Activated CD8-positive, alpha-beta memory T cell treated with anti-CD3 and anti-CD28 coated beads for 24 hours (primary cell): Measurements from ENCODE around the gene FAM110A.
"Not testable (repeated sequence)": the region's sequence is repeated elsewhere in the genome, so short reads cannot be mapped to it uniquely, and the experiment has no call there.

Experiments
- DNase-seq: peaks from one replicate; pipeline ENCODE4 v3.0.0-alpha.2; 2020

The FAM110A gene

GRCh38 chr20:833450-834150 lies at the start of gene FAM110A:
FAM110A (plus strand) TSS chr20:833715; CDS start chr20:844805, 11,090 bp downstream.
- peak; percentile 96 for DNase-seq

DNA sequence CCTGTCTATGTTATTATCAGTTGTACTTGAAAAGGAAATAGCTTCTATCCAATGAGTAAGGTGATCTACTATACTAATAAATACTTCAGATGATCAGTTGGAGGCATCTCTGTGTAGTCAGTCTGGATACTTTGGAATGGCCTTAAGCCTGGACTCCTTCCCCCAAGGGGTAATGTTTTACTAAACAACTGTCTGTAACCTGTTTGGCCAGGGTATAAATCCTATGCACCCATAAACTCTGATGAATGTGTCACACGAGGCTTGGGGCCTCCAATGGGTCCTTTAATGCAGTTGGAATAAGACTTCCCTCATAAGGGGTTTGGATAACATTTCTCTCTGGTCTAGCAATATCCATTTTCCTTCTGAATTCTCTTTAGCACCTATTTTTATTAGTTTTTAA lies 45.7 kb upstream of the FAM110A start:
- no peak for DNase-seq

DNA sequence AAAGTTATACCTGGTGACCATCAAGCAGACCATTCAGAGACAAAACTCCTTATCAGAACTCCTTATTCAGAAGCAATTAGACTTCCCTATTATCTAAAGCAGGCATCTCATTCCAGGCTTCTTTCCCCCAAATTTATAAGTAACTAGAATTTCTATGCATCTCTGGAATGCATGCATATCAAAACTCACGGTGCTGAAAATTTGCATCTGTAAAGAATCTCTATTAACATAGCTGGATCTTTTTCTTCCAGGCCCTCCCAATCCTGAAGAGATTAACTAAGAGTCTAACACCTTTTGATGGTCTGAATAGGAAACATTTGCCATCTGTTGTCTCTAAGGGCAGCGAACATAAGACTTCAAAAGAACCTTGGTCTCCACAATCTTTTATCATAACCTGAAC lies 42.5 kb upstream of the FAM110A start:
- no peak for DNase-seq

DNA sequence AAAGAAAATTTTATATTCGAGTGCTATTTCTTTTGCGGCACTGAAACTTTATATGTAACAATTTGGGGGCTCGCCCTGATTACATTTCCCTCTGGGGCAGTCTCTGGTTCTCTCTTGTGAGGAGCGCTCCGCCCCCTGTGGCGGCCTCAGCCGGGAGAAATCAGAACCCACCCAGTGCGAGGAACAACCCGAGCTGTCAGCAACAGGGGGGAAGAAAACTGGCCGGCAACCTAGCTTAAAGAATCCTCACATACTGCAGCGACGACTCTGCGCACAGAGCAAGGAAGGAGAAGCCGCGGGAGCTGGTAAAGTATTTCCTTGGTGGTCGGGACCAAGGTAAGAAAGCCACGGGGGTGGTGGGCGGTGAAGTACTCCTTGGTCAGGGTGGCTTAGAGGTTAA lies 41.3 kb upstream of the FAM110A start:
- DNase-seq: no peak

DNA sequence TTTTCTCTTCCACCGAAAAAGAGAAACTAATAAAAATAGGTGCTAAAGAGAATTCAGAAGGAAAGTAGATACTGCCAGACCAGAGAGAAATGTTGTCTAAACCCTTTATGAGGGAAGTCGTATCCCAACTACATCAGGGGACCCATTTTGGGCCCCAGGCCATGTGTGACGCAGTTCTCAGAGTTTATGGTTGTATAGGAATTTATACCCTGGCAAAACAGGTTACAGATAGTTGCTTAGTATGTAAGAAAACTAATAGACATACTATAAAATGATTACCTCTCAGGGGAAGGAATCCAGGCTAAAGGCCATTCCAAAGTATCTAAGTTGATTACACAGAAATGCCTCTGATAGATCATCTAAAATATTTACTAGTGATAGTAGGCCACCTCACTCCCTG lies 36.6 kb upstream of the FAM110A start:
- DNase-seq: no peak

GRCh38 chr20:798746-799145 lies 34.8 kb upstream of the FAM110A start:
- DNase-seq: not testable (repeated sequence)

- DNase-seq: not testable (repeated sequence)
Observed at GRCh38 chr20:800026-800425, 33.5 kb upstream of the FAM110A start.

DNA sequence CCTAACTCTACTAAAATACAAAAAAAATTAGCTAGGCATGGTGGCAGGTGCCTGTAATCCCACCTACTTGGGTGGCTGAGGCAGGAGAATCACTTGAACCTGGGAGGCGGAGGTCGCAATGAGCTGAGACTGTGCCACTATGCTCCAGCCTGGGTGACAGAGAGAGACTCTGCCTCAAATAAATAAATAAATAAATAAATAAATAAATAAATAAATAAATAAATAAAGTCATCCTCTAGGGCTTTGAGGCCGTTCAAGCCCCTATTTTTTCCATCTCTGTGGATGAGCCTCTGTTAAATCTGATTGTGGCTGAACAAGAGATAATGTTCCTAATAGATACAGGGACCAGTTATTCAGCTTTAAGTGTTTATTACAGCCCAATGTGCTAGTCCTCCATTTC lies 31.8 kb upstream of the FAM110A start:
- DNase-seq: no peak

DNA sequence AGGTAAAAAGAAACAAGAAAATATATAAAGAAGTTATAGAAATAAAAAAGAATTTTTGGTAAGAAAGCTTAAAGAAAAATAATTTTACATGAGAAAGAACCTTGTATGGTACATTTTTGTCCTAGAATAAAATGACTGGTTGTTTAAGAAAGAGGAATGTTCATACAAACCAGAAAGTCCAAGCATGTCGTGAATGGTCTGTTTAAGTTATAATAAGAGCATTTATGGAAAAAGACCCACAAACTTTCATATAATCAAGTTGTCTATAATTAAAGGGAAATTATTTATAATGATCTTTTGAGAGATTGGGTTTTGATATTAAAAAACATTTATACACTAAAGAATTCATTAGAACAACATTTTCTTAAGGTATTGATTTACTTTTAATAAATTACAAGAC lies 27.8 kb upstream of the FAM110A start:
- DNase-seq: no peak

DNA sequence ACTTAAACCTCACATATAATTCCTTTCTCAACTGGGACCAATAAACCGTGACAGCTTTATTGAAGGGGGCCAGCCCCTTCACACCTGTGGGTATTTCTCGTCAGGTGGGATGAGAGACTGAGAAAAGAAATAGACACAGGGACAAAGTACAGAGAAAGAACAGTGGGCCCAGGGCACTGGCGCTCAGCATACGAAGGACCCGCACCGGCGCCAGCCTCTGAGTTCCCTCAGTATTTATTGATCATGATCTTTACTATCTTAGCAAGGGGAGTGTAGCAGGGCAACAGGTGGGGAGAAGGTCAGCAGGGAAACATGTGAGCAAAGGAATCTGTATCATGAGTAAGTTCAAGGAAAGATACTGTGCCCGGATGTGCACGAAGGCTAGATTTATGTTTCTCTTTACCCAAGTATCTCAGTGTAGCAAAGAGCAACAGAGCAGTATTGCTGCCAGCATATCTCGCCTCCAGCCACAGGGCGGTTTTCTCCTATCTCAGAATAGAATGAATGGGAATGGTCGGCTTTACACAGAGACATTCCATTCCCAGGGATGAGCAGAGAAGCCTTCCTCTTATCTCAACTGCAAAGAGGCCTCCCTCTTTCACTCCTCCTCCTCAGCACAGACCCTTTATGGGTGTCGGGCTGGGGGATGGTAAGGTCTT lies 21.6 kb upstream of the FAM110A start:
- not testable (repeated sequence) for DNase-seq

- not testable (repeated sequence) for DNase-seq
Observed at GRCh38 chr20:812435-812814, 21.1 kb upstream of the FAM110A start.

GRCh38 chr20:813390-813789 lies 20.1 kb upstream of the FAM110A start:
- no peak for DNase-seq

- no peak for DNase-seq
Observed at GRCh38 chr20:815226-815625, 18.3 kb upstream of the FAM110A start.

- DNase-seq: peak; percentile 85
Observed at GRCh38 chr20:815914-816606, 17.5 kb upstream of the FAM110A start.

DNA sequence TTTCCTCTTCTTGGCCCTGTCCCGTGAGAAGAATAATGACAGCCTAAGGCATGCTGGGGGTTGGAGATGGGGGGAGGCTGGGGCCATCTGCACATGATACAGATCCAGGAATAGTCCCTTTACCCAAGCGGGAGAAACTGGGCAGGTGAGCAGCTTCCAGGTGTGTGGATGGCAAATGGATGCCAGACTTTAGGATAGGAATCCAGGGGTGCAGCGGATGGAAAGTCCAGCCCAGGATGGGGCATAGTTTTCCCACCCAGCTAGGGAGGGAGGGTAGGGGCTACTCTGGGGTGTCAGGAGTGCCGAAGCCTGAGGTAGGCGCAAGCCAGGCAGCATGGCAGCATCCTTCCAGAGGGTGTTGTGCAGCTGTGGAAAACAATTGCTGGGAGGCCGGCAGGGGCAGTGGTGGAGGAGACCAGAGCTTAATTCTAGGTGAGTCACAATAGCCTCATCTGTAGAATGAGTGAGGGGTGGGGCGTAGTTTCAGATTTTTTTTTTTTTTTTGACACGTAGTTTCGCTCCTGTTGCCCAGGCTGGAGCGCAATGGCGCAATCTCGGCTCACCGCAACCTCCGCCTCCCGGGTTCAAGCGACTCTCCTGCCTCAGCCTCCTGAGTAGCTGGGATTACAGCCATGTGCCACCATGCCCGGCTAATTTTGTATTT lies 15.4 kb upstream of the FAM110A start:
- no peak for DNase-seq

GRCh38 chr20:819680-820322 lies 13.7 kb upstream of the FAM110A start:
- no peak for DNase-seq

DNA sequence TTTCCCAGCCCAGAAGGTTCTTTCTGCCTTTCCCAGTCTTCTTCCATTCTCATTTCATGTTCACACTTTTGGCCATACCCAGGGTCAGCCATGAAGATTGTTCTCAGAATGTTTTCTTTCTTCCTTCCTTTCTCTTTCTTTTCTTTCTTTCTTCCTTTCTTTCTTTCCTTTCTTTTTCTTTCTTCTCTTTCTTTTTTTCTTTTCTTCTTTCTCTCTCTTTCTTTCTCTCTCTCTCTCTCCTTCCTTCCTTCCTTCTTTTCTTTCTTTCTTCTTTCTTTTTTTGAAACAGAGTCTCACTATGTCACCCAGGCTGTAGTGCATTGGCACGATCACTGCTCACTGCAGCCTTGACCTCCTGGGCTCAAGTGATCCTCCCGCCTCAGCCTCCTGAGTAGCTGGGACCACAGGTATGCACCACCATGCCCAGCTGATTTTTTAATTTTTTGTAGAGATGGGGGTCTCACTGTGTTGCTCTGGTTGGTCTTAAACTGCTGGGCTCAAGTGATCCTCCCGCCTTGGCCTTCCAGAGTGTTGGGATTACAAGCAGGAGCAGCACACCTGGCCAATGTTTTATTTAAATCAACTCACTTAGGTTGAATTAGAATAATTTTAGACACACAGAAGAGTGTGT lies 13.1 kb upstream of the FAM110A start:
- DNase-seq: no peak

DNA sequence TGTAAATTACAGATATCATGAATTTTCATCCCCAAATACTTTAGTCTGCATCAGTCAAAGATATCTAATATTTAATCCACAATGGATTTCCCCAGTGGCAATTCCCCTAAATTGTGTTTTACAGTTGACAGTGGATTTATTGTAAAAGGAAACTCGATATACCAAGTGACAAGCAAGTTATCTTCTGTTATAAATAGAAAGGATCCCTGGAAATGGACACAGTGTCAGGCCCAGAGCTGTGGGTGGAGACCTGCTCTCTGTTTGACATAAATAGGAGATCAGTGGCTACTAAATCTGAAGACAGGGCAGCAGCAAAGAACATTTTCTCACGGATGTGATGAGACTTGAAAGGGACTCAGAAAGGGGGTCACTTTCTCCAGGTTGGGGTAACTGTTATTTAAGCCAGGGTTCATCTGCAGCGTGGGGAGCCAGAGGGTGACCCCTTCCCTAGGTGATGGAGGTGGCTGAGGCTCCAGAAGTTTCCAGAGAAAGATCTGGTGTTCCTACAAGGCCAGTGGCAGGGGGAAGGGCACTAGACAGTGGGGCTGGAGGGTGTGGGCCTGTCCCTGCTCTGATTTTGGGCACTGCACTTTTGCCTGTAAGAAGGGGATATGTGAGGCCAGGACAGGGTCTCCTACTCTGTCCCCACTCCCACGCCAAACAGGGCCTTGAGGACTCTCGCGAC lies 12.3 kb upstream of the FAM110A start:
- DNase-seq: no peak

GRCh38 chr20:821731-822065 lies 11.8 kb upstream of the FAM110A start:
- no peak for DNase-seq

DNA sequence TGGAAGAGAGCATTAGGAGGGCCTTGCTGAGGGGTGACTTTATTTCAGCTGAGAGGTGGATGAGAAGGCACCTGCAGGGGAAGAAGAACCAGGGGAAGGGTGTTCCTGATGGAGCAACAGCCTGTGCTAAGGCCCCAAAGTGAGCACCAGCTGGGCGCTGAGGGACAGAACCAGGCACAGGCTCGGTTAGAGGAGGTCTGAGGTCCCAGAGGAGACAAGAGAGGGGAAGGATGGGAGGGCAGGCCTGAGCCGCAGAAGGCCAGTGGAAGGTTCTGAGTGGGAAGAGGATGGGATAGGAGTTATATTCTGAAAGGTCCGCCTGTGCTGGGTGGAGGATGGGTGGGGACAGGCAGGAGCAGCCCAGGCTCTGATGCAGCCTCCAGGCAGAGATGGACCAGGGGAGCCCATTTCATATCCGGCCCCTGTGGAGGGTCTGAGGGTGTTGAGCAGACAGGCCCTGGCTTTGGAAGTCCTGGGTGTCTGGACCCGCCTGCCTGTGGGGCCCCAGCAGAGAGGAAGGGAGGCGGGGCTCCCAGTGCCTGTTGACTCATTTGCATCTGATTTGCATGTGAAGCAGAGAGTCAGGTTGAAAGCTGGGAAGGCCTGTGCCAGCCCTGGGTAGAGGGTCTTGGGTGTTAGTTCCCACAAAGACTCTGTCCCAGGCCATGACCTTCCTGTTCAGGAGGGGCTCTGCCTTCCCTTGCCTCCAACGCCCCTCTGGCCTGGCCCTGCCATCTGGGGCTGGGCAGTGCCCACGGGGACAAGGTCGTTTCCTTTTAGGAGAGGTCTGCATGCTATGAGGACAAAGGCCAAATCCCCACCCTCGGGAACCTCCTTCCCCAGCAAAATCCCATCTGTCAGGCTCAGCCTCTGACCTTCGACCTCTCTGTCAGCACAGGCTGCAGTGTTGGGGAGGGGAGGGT lies 10.6 kb upstream of the FAM110A start:
- DNase-seq: no peak

- DNase-seq: no peak
Observed at GRCh38 chr20:823574-823902, 10.0 kb upstream of the FAM110A start.
